ENCODE measurements around the gene SMIM9. TPM values are rescaled to one million over a fixed set of nuclear protein-coding genes. Genes with fewer than 3 reads are reported as not detected.
A peak's percentile ranks its signal among the peaks of the same experiment; 100 is the strongest.

The SMIM9 gene
- total and polyA plus RNA-seq, 9 of the 15 experiments (the other 6 are each of a cell fraction or from before 2014, with no cell fraction given): 0.08 TPM; not detected in 8

GRCh38 chrX:154804957-154805695, 29.3 kb downstream of the SMIM9 start, which contains the start of gene MPP1 (continued):
- TF ChIP-seq ZNF407 (IDR thresholded peaks at IDR 0.05; ENCODE audit: low read depth) (no peak), KDM5B (IDR thresholded peaks at IDR 0.05; ENCODE audit: insufficient replicate concordance, low read depth, low read length) (peak; percentile 25), POLR2A (conservative IDR thresholded peaks at IDR 0.05) (peak; percentile 83), POLR2G (IDR thresholded peaks at IDR 0.05; ENCODE audit: low read depth, low read length) (peak; percentile 89), MNT (conservative IDR thresholded peaks at IDR 0.05) (peak; percentile 47 to 73), GMEB1 (CRISPR knock-in tag; IDR thresholded peaks at IDR 0.05) (peak; percentile 11; the same call in 1 of the 2 replicates), ATF1 (CRISPR knock-in tag; IDR thresholded peaks at IDR 0.05) (no peak), ATF1 (tag; IDR thresholded peaks at IDR 0.05) (peak; percentile 42; the same call in 1 of the 2 replicates), POLR2AphosphoS5 (IDR thresholded peaks at IDR 0.05; ENCODE audit: control insufficient read depth, insufficient read depth, low read depth, low read length) (peak; percentile 76), TBP (optimal IDR thresholded peaks at IDR 0.05; ENCODE audit: low read depth, low read length) (peak; percentile 85), SUPT5H (IDR thresholded peaks at IDR 0.05) (peak; percentile 71), CBX1 (IDR thresholded peaks at IDR 0.05; ENCODE audit: low read depth) (peak; percentile 70; the same call in 1 of the 2 replicates)
- TF ChIP-seq, protein P1, sequence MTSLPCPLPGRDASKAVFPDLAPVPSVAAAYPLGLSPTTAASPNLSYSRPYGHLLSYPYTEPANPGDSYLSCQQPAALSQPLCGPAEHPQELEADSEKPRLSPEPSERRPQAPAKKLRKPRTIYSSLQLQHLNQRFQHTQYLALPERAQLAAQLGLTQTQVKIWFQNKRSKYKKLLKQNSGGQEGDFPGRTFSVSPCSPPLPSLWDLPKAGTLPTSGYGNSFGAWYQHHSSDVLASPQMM (CRISPR knock-in tag; IDR thresholded peaks at IDR 0.05): no peak

Measured in K562 (cell line).